Small intestine (tissue), 7 donors: ENCODE results near the gene CFLAR. TPM values are rescaled to one million over a fixed set of nuclear protein-coding genes. Genes with fewer than 3 reads are reported as not detected.
A peak's percentile ranks its signal among the peaks of the same experiment; 100 is the strongest.

Experiments
- DNase-seq, 2 donors: peaks; one replicate each; pipeline versions ENCODE4 v3.0.0 to v3.0.0-alpha.2; 2013
- FAIRE-seq: peaks from 2 replicates; lab custom pipeline; 2012; peaks lifted over from hg19 to GRCh38; lab: Jason Lieb, UNC
- H3K27ac ChIP-seq, 3 donors: one replicate each; pipeline ENCODE4 v1.5.1; 2013; ENCODE audit warnings: low read length in 2 of 3, mild to moderate bottlenecking in 2 of 3, control low read depth in 1 of 3, inconsistent platforms in 1 of 3, low read depth in 1 of 3, moderate library complexity in 1 of 3
- H3K27me3 ChIP-seq, 3 donors: one replicate each; pipeline ENCODE4 v1.6.1; 2013; ENCODE audit warnings: low read length in 3 of 3, inconsistent platforms in 1 of 3; ENCODE audit not compliant: control insufficient read depth in 3 of 3, insufficient read depth in 3 of 3
- H3K36me3 ChIP-seq, 3 donors: one replicate each; pipeline ENCODE4 v1.6.1; 2013; ENCODE audit warnings: low read length in 3 of 3, inconsistent platforms in 1 of 3, low read depth in 1 of 3, mild to moderate bottlenecking in 1 of 3, moderate library complexity in 1 of 3; ENCODE audit not compliant: control insufficient read depth in 3 of 3, insufficient read depth in 2 of 3
- H3K4me1 ChIP-seq, 3 donors: one replicate each; pipeline ENCODE4 v1.6.1; 2013; ENCODE audit warnings: low read length in 2 of 3, inconsistent platforms in 1 of 3, low read depth in 1 of 3, mild to moderate bottlenecking in 1 of 3, moderate library complexity in 1 of 3; ENCODE audit not compliant: control insufficient read depth in 3 of 3, insufficient read depth in 2 of 3
- H3K4me3 ChIP-seq, 3 donors: one replicate each; pipeline ENCODE4 v1.5.1; 2013; ENCODE audit warnings: low read length in 3 of 3, control low read depth in 1 of 3, inconsistent platforms in 1 of 3, low read depth in 1 of 3, mild to moderate bottlenecking in 1 of 3, moderate library complexity in 1 of 3
- H3K9me3 ChIP-seq, 2 donors: one replicate each; pipeline ENCODE4 v1.6.1; 2013; ENCODE audit warnings: low read depth in 1 of 2, low read length in 1 of 2; ENCODE audit not compliant: control insufficient read depth in 2 of 2, insufficient read depth in 1 of 2
- WGBS, 3 donors: extraction: QIAGEN DNeasy Blood & Tissue Kit; methylation state at CpG; one replicate each; pipeline ENCODE4 v1.1.7; 2013; 5-methylcytosine and 5-hydroxymethylcytosine counted together
- polyA plus RNA-seq, 4 donors: library from polyadenylated mRNA; stranded (reverse) in 3 of 4; unstranded in 1 of 4; fragments of 200-250 nt in 3 of 4; fragments of 120-200 nt in 1 of 4; gene quantifications; one replicate each; pipeline versions ENCODE4 v1.2.1 to v1.2.3, GENCODE V29; 2013
- donor health status: healthy with polysubstance abuse.
- donor health status: control.
- donor health status: control.
- donor health status: Bipolar disorder and iron deficiency.
- donor health status: healthy.

Gene CFLAR
- polyA plus RNA-seq, 4 donors, result 26.4 to 68.6 (median 47.1) TPM

DNA sequence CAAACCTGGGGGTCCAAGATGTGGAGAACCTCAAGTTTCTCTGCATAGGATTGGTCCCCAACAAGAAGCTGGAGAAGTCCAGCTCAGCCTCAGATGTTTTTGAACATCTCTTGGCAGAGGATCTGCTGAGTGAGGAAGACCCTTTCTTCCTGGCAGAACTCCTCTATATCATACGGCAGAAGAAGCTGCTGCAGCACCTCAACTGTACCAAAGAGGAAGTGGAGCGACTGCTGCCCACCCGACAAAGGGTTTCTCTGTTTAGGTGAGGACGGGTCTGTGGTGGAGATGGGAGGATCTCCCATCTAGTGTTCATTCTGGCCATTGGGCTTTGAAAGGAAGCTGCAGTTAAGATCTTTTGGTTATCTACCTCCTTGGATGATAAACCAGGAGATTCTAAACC is 69.9 kb downstream of the CFLAR start:
- 55 to 72% (median 72%) methylated on average over 4 of the region's 4 CpGs for WGBS, 3 donors
- Histone ChIP-seq H3K27me3 (no peaks in the 10 kb centered on the region), H3K9me3 (peaks cover 0 to 3% of the 10 kb centered on the region in 2 donors), H3K36me3 (peaks cover 0 to 22% (median 0%) of the 10 kb centered on the region in 3 donors), H3K4me1 (peaks cover 0 to 19% (median 2%) of the 10 kb centered on the region in 3 donors), H3K27ac (peak overlapping the region in 1 of 3 donors; percentile 12), H3K4me3 (peak overlapping the region in 1 of 3 donors; percentile 27)
- DNase-seq (no peak), FAIRE-seq (no peak)

DNA sequence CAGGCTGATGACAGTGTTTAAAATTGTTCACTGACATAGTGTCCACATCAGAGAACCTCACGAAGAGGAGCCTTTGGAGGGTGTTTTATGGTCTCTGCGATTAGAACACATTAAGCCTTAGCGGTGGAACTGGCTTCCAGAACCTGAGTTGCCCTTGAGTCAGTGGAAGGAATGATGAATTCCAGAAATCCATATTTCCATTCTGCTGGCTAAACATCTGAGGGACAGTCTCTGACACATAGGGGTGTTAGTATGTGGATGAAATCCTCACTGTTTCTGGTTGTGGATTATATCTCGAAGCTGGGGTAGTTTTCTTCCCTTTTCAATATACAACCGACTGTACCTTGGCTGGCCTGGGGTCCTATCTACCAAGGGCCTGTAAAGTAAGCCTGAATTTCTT is 71.0 kb downstream of the CFLAR start:
- Histone ChIP-seq H3K27me3 (no peaks in the 10 kb centered on the region), H3K36me3 (peaks cover 0 to 22% (median 0%) of the 10 kb centered on the region in 3 donors), H3K9me3 (peaks cover 0 to 3% of the 10 kb centered on the region in 2 donors), H3K4me1 (peaks cover 0 to 27% (median 5%) of the 10 kb centered on the region in 3 donors), H3K4me3 (no peak overlapping the region), H3K27ac (no peak overlapping the region)
- FAIRE-seq (no peak), DNase-seq (no peak)
- 50 to 56% (median 50%) methylated on average over 5 of the region's 5 CpGs for WGBS, 3 donors

DNA sequence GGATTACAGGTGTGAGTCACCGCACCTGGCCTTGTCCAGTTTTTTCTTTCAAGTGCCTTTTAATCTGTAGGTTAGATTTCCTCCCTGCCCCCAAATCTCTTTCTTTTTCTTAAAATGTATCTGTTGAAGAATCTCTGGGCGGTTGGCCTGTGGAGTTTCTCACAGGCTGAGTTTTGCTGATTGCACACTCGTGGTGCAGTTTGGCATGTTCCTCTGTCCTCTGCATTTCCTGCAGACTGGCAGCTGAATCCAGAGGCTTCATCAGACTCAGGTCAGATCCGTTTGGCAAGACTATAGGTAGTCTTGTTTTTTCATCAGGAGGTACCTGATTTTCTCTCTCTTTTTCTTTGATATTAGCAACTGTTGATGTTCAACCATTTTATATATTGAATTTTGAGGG is 72.5 kb downstream of the CFLAR start:
- DNase-seq, result no peak
- H3K4me3 ChIP-seq, result no peak overlapping the region
- no peak for FAIRE-seq
- H3K27me3 ChIP-seq, result no peaks in the 10 kb centered on the region
- H3K27ac ChIP-seq, result no peak overlapping the region
- peaks cover 0 to 26% (median 0%) of the 10 kb centered on the region in 3 donors for H3K36me3 ChIP-seq
- peaks cover 0 to 3% of the 10 kb centered on the region in 2 donors for H3K9me3 ChIP-seq
- H3K4me1 ChIP-seq, result peaks cover 0 to 38% (median 5%) of the 10 kb centered on the region in 3 donors
- 89 to 95% (median 91%) methylated on average over 4 of the region's 4 CpGs for WGBS, 3 donors

- H3K9me3 ChIP-seq, result peaks cover 0 to 3% of the 10 kb centered on the region in 2 donors
- no peaks in the 10 kb centered on the region for H3K27me3 ChIP-seq
- DNase-seq, result peak; percentile 61 to 74
- peaks cover 5 to 38% (median 8%) of the 10 kb centered on the region in 3 donors for H3K4me1 ChIP-seq
- 32 to 43% (median 34%) methylated on average over 4 of the region's 4 CpGs for WGBS, 3 donors
- H3K4me3 ChIP-seq, result no peak overlapping the region
- H3K27ac ChIP-seq, result peak overlapping the region; percentile 37 to 61 (median 60)
- H3K36me3 ChIP-seq, result peaks cover 0 to 24% (median 2%) of the 10 kb centered on the region in 3 donors
- FAIRE-seq, result no peak
Measured at GRCh38 chr2:201191132-201191875, 75.3 kb downstream of the CFLAR start.

GRCh38 chr2:201194097-201194496 is 78.1 kb downstream of the CFLAR start:
- FAIRE-seq (peak; percentile 78), DNase-seq (peak; percentile 56 to 80)
- H3K27me3 ChIP-seq, result no peaks in the 10 kb centered on the region
- H3K4me1 ChIP-seq, result peaks cover 5 to 34% (median 8%) of the 10 kb centered on the region in 3 donors
- H3K4me3 ChIP-seq, result no peak overlapping the region
- WGBS, 3 donors, result 6 to 33% (median 26%) methylated on average over 3 of the region's 3 CpGs
- H3K36me3 ChIP-seq, result peaks cover 2 to 17% (median 2%) of the 10 kb centered on the region in 3 donors
- H3K9me3 ChIP-seq, result no peaks in the 10 kb centered on the region
- peak overlapping the region in 2 of 3 donors; percentile 64 to 66 for H3K27ac ChIP-seq

DNA sequence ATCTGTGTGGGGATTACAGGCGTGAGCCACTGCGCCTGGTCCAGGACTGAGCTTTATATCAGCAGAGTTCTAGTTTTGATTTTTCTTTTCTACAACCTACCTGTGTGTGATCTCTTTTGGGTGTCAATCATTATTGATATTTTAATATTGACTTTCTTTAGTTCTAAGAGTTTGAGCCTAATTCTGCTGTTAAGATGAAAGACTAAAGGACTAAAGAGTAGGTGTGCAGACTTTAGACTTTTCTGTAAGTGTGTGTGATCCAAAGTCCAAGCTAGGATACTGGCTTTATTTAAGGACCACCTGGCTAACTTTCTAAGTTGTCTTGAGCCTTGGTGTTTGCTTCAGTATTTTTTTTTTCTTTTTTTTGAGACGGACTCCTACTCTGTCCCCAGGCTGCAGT is 79.4 kb downstream of the CFLAR start:
- Histone ChIP-seq H3K9me3 (no peaks in the 10 kb centered on the region), H3K4me1 (peaks cover 5 to 34% (median 8%) of the 10 kb centered on the region in 3 donors), H3K27ac (peak overlapping the region; percentile 21 to 58 (median 54)), H3K36me3 (peaks cover 2 to 19% (median 6%) of the 10 kb centered on the region in 3 donors), H3K4me3 (no peak overlapping the region), H3K27me3 (no peaks in the 10 kb centered on the region)
- WGBS, 3 donors, result 38 to 63% (median 53%) methylated on average over 3 of the region's 3 CpGs
- DNase-seq, result peak; percentile 61 to 63
- FAIRE-seq, result no peak

DNA sequence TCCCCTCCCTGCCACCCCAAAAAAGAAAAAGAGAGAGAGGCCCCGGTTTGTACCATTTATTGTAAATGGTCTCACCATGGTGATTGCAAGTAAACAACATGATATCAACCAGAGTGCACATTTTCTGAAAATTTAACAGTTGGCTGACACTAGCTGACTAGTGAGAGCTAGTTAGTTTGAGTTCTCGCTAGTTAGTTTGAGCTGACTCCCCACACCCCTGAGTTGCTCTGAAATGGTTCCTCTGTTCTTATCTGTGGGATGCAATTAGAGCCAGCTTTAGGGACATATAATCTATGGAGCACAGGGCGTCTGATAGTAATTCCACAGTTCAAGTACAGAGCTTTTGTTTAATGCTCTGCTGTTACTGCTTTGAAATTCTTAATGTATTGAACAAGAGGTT is 80.0 kb downstream of the CFLAR start:
- Histone ChIP-seq H3K4me3 (no peak overlapping the region), H3K4me1 (peaks cover 5 to 33% (median 8%) of the 10 kb centered on the region in 3 donors), H3K9me3 (no peaks in the 10 kb centered on the region), H3K27ac (peak overlapping the region; percentile 2 to 58 (median 54)), H3K36me3 (peaks cover 2 to 24% (median 7%) of the 10 kb centered on the region in 3 donors), H3K27me3 (no peaks in the 10 kb centered on the region)
- DNase-seq (peak; percentile 48 to 91), FAIRE-seq (no peak)
- WGBS, 3 donors, result 9 to 48% (median 39%) methylated on average over 3 of the region's 3 CpGs

DNA sequence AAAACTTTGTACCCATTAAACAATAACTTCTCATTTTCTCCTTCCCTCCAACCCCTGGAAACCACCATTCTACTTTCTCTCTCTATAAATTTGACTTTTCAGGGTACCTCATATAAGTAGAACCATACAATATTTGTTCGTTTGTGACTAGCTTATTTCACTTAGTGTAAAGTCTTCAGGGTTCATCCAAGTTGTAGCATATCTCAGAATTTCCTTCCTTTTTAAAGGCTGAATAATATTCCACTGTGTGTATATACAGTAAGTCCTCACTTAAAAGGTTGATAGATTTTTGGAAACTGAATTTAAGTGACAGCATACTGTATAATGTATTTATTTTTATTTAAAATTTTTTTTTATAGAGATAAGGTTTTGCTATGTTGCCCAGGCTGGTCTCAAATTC is 80.8 kb downstream of the CFLAR start:
- H3K4me3 ChIP-seq, result no peak overlapping the region
- peaks cover 2 to 27% (median 9%) of the 10 kb centered on the region in 3 donors for H3K36me3 ChIP-seq
- H3K27ac ChIP-seq, result peak overlapping the region in 1 of 3 donors; percentile 54
- peaks cover 2 to 25% (median 8%) of the 10 kb centered on the region in 3 donors for H3K4me1 ChIP-seq
- H3K27me3 ChIP-seq, result no peaks in the 10 kb centered on the region
- DNase-seq (no peak), FAIRE-seq (no peak)
- 92 to 98% (median 97%) methylated on average over 1 of the region's 1 CpG for WGBS, 3 donors
- no peaks in the 10 kb centered on the region for H3K9me3 ChIP-seq
